Skeletal muscle satellite cell (primary cell): Measurements from ENCODE around the gene IHH. TPM values are rescaled to one million over a fixed set of nuclear protein-coding genes. Genes with fewer than 3 reads are reported as not detected.

Experiments
- H3K27me3 ChIP-seq: 2 replicates; pipeline ENCODE4 v1.7.0; 2013; ENCODE audit warnings: low read length; ENCODE audit not compliant: control insufficient read depth, insufficient read depth
- H3K36me3 ChIP-seq: 2 replicates; pipeline ENCODE4 v1.7.0; 2013; ENCODE audit warnings: mild to moderate bottlenecking, control low read depth, low read length; ENCODE audit not compliant: insufficient read depth
- H3K4me1 ChIP-seq: 2 replicates; pipeline ENCODE4 v1.7.0; 2013; ENCODE audit warnings: low read length; ENCODE audit not compliant: control insufficient read depth, insufficient read depth
- H3K4me2 ChIP-seq: 2 replicates; pipeline ENCODE4 v1.7.0; 2013; ENCODE audit warnings: mild to moderate bottlenecking, low read length
- H3K4me3 ChIP-seq: 2 replicates; pipeline ENCODE4 v1.7.0; 2013; ENCODE audit warnings: low read length
- H3K9ac ChIP-seq: 2 replicates; pipeline ENCODE4 v1.7.0; 2013; ENCODE audit warnings: mild to moderate bottlenecking, low read depth, low read length, moderate library complexity
- H3K9me3 ChIP-seq: replicated peaks from 2 replicates; pipeline ENCODE4 v1.7.0; 2013; ENCODE audit warnings: mild to moderate bottlenecking, control low read depth, low read length
- total RNA-seq: library from RNA; depleted of rRNA; stranded (reverse); fragments of >200 nt; gene quantifications from 2 replicates; pipeline ENCODE4 v1.2.3, GENCODE V29; 2012; rRNA removed

IHH gene
- under 0.01 and 0.25 TPM in 2 replicates for total RNA-seq

- no peak within 1 kb of the TSS for H3K9ac ChIP-seq
- peak within 1 kb of the TSS; percentile 76 for H3K4me2 ChIP-seq
- H3K9me3 ChIP-seq: no peaks in the 10 kb centered on the region
- H3K27me3 ChIP-seq: peaks cover 64% of the 10 kb centered on the region
- peak within 1 kb of the TSS; percentile 58 for H3K4me3 ChIP-seq
- H3K4me1 ChIP-seq: peaks cover 26% of the 10 kb centered on the region
- no peaks in the 10 kb centered on the region for H3K36me3 ChIP-seq
Measured at GRCh38 chr2:219060821-219061791, at the start of gene IHH. IHH (minus strand) TSS chr2:219060921; CDS start chr2:219060467, 454 bp downstream.

- H3K4me2 ChIP-seq: no peak overlapping the region
- no peaks in the 10 kb centered on the region for H3K9me3 ChIP-seq
- no peak overlapping the region for H3K9ac ChIP-seq
- H3K4me3 ChIP-seq: no peak overlapping the region
- no peaks in the 10 kb centered on the region for H3K27me3 ChIP-seq
- H3K4me1 ChIP-seq: no peaks in the 10 kb centered on the region
- H3K36me3 ChIP-seq: no peaks in the 10 kb centered on the region
Measured at GRCh38 chr2:219109471-219109870, 48.8 kb upstream of the IHH start.

GRCh38 chr2:219107758-219108157, 47.0 kb upstream of the IHH start:
- no peak overlapping the region for H3K4me2 ChIP-seq
- H3K36me3 ChIP-seq: no peaks in the 10 kb centered on the region
- no peaks in the 10 kb centered on the region for H3K4me1 ChIP-seq
- no peak overlapping the region for H3K9ac ChIP-seq
- H3K27me3 ChIP-seq: no peaks in the 10 kb centered on the region
- H3K9me3 ChIP-seq: no peaks in the 10 kb centered on the region
- no peak overlapping the region for H3K4me3 ChIP-seq

- no peaks in the 10 kb centered on the region for H3K36me3 ChIP-seq
- H3K4me1 ChIP-seq: no peaks in the 10 kb centered on the region
- no peaks in the 10 kb centered on the region for H3K9me3 ChIP-seq
Measured at GRCh38 chr2:219106251-219106650, 45.5 kb upstream of the IHH start.

GRCh38 chr2:219104107-219105035, 43.6 kb upstream of the IHH start:
- H3K4me3 ChIP-seq: no peak overlapping the region
- H3K4me1 ChIP-seq: peaks cover 2% of the 10 kb centered on the region
- no peaks in the 10 kb centered on the region for H3K9me3 ChIP-seq
- H3K36me3 ChIP-seq: no peaks in the 10 kb centered on the region
- no peak overlapping the region for H3K9ac ChIP-seq
- no peak overlapping the region for H3K4me2 ChIP-seq
- no peaks in the 10 kb centered on the region for H3K27me3 ChIP-seq

More at GRCh38 chr2:219106251-219106650, 45.5 kb upstream of the IHH start:
- Histone ChIP-seq H3K4me3 (no peak overlapping the region), H3K4me2 (no peak overlapping the region), H3K9ac (no peak overlapping the region), H3K27me3 (no peaks in the 10 kb centered on the region)

GRCh38 chr2:219099329-219099728, 38.6 kb upstream of the IHH start:
- H3K27me3 ChIP-seq: no peaks in the 10 kb centered on the region
- no peak overlapping the region for H3K4me3 ChIP-seq
- no peak overlapping the region for H3K4me2 ChIP-seq
- H3K9ac ChIP-seq: no peak overlapping the region
- H3K4me1 ChIP-seq: peaks cover 6% of the 10 kb centered on the region
- no peaks in the 10 kb centered on the region for H3K36me3 ChIP-seq
- no peaks in the 10 kb centered on the region for H3K9me3 ChIP-seq

- peaks cover 6% of the 10 kb centered on the region for H3K4me1 ChIP-seq
- no peaks in the 10 kb centered on the region for H3K9me3 ChIP-seq
- no peak overlapping the region for H3K4me2 ChIP-seq
- H3K27me3 ChIP-seq: no peaks in the 10 kb centered on the region
- no peak overlapping the region for H3K4me3 ChIP-seq
- no peaks in the 10 kb centered on the region for H3K36me3 ChIP-seq
- H3K9ac ChIP-seq: no peak overlapping the region
Measured at GRCh38 chr2:219095406-219095935, 34.8 kb upstream of the IHH start.

GRCh38 chr2:219094171-219094570, 33.5 kb upstream of the IHH start:
- H3K36me3 ChIP-seq: peaks cover 3% of the 10 kb centered on the region
- H3K9ac ChIP-seq: no peak overlapping the region
- peaks cover 3% of the 10 kb centered on the region for H3K4me1 ChIP-seq
- no peaks in the 10 kb centered on the region for H3K9me3 ChIP-seq
- H3K4me3 ChIP-seq: no peak overlapping the region
- H3K27me3 ChIP-seq: no peaks in the 10 kb centered on the region
- H3K4me2 ChIP-seq: no peak overlapping the region

- H3K4me3 ChIP-seq: no peak overlapping the region
- H3K9ac ChIP-seq: no peak overlapping the region
- H3K9me3 ChIP-seq: no peaks in the 10 kb centered on the region
- H3K27me3 ChIP-seq: no peaks in the 10 kb centered on the region
- H3K36me3 ChIP-seq: peaks cover 3% of the 10 kb centered on the region
- H3K4me2 ChIP-seq: no peak overlapping the region
- H3K4me1 ChIP-seq: no peaks in the 10 kb centered on the region
Measured at GRCh38 chr2:219090436-219091299, 29.9 kb upstream of the IHH start.

- H3K36me3 ChIP-seq: peaks cover 3% of the 10 kb centered on the region
- no peak overlapping the region for H3K9ac ChIP-seq
- H3K4me3 ChIP-seq: no peak overlapping the region
- no peak overlapping the region for H3K4me2 ChIP-seq
- H3K4me1 ChIP-seq: no peaks in the 10 kb centered on the region
- no peaks in the 10 kb centered on the region for H3K27me3 ChIP-seq
- H3K9me3 ChIP-seq: no peaks in the 10 kb centered on the region
Measured at GRCh38 chr2:219089330-219089729, 28.6 kb upstream of the IHH start.
